Measurements from ENCODE around the gene MISP. TPM values are rescaled to one million over a fixed set of nuclear protein-coding genes. Genes with fewer than 3 reads are reported as not detected.
A peak's percentile ranks its signal among the peaks of the same experiment; 100 is the strongest.

Gene MISP
- total and polyA plus RNA-seq, 9 of the 15 experiments (the other 6 are each of a cell fraction or from before 2014, with no cell fraction given), result 0.04 to 0.29 (median 0.05) TPM; not detected in 5

DNA sequence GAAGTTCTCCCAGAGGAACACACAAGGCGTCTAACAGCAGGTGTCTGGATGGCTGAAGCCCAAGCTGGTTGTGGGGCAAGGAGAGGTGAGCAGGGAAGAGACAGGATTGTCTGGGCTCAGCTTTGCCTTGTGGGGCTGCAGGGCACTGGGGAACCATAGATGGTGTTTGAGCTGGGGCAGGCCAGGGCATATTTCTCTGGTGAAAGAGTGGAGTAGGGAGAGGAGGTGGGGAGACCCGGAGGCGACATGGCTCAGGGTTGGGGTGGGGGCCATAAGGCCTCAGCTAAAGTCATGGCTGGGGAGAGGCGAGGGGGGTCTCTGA is 47.6 kb upstream of the MISP start (continued):
- TF ChIP-seq, protein P1, sequence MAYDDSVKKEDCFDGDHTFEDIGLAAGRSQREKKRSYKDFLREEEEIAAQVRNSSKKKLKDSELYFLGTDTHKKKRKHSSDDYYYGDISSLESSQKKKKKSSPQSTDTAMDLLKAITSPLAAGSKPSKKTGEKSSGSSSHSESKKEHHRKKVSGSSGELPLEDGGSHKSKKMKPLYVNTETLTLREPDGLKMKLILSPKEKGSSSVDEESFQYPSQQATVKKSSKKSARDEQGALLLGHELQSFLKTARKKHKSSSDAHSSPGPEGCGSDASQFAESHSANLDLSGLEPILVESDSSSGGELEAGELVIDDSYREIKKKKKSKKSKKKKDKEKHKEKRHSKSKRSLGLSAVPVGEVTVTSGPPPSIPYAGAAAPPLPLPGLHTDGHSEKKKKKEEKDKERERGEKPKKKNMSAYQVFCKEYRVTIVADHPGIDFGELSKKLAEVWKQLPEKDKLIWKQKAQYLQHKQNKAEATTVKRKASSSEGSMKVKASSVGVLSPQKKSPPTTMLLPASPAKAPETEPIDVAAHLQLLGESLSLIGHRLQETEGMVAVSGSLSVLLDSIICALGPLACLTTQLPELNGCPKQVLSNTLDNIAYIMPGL (CRISPR knock-in tag; IDR thresholded peaks at IDR 0.05), result no peak
- TF ChIP-seq ZNF77 (CRISPR knock-in tag; IDR thresholded peaks at IDR 0.05) (no peak), HMG20B (CRISPR knock-in tag; IDR thresholded peaks at IDR 0.05) (no peak), CBX2 (IDR thresholded peaks at IDR 0.05; ENCODE audit: insufficient read depth, low read length, poor library complexity, severe bottlenecking) (no peak), NFATC3 (IDR thresholded peaks at IDR 0.05) (no peak), CAMTA2 (CRISPR knock-in tag; conservative IDR thresholded peaks at IDR 0.05) (no peak), ZFP1 (CRISPR knock-in tag; IDR thresholded peaks at IDR 0.05) (no peak), GABPB1 (CRISPR knock-in tag; IDR thresholded peaks at IDR 0.05) (no peak; the same call in 1 of the 2 replicates), ZNF57 (CRISPR knock-in tag; IDR thresholded peaks at IDR 0.05) (no peak), FIP1L1 (IDR thresholded peaks at IDR 0.05; ENCODE audit: low read depth, low read length, poor library complexity, severe bottlenecking) (no peak), ARID1B (IDR thresholded peaks at IDR 0.05) (peak; percentile 24; the same call in 1 of the 2 replicates), THRAP3 (IDR thresholded peaks at IDR 0.05; ENCODE audit: borderline replicate concordance) (no peak), COPS2 (conservative IDR thresholded peaks at IDR 0.05) (no peak), ZC3H4 (CRISPR knock-in tag; IDR thresholded peaks at IDR 0.05; ENCODE audit: borderline replicate concordance) (no peak), TEAD4 (IDR thresholded peaks at IDR 0.05; ENCODE audit: low read length) (no peak), TEAD4 (CRISPR knock-in tag; IDR thresholded peaks at IDR 0.05; ENCODE audit: borderline replicate concordance) (no peak), ZKSCAN8 (CRISPR knock-in tag; IDR thresholded peaks at IDR 0.05) (no peak), RBM17 (IDR thresholded peaks at IDR 0.05; ENCODE audit: borderline replicate concordance, low read depth, low read length) (no peak), ZNF717 (CRISPR knock-in tag; IDR thresholded peaks at IDR 0.05) (no peak)
- TF ChIP-seq, protein P2, sequence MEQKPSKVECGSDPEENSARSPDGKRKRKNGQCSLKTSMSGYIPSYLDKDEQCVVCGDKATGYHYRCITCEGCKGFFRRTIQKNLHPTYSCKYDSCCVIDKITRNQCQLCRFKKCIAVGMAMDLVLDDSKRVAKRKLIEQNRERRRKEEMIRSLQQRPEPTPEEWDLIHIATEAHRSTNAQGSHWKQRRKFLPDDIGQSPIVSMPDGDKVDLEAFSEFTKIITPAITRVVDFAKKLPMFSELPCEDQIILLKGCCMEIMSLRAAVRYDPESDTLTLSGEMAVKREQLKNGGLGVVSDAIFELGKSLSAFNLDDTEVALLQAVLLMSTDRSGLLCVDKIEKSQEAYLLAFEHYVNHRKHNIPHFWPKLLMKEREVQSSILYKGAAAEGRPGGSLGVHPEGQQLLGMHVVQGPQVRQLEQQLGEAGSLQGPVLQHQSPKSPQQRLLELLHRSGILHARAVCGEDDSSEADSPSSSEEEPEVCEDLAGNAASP (IDR thresholded peaks at IDR 0.05), result no peak
- TF ChIP-seq, protein P3, sequence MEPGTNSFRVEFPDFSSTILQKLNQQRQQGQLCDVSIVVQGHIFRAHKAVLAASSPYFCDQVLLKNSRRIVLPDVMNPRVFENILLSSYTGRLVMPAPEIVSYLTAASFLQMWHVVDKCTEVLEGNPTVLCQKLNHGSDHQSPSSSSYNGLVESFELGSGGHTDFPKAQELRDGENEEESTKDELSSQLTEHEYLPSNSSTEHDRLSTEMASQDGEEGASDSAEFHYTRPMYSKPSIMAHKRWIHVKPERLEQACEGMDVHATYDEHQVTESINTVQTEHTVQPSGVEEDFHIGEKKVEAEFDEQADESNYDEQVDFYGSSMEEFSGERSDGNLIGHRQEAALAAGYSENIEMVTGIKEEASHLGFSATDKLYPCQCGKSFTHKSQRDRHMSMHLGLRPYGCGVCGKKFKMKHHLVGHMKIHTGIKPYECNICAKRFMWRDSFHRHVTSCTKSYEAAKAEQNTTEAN (CRISPR knock-in tag; IDR thresholded peaks at IDR 0.05), result no peak
- TF ChIP-seq, protein P4, sequence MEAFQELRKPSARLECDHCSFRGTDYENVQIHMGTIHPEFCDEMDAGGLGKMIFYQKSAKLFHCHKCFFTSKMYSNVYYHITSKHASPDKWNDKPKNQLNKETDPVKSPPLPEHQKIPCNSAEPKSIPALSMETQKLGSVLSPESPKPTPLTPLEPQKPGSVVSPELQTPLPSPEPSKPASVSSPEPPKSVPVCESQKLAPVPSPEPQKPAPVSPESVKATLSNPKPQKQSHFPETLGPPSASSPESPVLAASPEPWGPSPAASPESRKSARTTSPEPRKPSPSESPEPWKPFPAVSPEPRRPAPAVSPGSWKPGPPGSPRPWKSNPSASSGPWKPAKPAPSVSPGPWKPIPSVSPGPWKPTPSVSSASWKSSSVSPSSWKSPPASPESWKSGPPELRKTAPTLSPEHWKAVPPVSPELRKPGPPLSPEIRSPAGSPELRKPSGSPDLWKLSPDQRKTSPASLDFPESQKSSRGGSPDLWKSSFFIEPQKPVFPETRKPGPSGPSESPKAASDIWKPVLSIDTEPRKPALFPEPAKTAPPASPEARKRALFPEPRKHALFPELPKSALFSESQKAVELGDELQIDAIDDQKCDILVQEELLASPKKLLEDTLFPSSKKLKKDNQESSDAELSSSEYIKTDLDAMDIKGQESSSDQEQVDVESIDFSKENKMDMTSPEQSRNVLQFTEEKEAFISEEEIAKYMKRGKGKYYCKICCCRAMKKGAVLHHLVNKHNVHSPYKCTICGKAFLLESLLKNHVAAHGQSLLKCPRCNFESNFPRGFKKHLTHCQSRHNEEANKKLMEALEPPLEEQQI (IDR thresholded peaks at IDR 0.05), result no peak
- TF ChIP-seq, protein P5, sequence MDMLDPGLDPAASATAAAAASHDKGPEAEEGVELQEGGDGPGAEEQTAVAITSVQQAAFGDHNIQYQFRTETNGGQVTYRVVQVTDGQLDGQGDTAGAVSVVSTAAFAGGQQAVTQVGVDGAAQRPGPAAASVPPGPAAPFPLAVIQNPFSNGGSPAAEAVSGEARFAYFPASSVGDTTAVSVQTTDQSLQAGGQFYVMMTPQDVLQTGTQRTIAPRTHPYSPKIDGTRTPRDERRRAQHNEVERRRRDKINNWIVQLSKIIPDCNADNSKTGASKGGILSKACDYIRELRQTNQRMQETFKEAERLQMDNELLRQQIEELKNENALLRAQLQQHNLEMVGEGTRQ (CRISPR knock-in tag; IDR thresholded peaks at IDR 0.05), result no peak
